CD14-positive monocyte (primary cell): ENCODE measurements around the gene RIMBP2. TPM values are rescaled to one million over a fixed set of nuclear protein-coding genes. Genes with fewer than 3 reads are reported as not detected.

ENCODE experiments used
- DNase-seq, 3 donors: peaks; one replicate each; pipeline ENCODE4 v3.0.0-alpha.2; 2011 to 2022
- H2AFZ ChIP-seq: 2 replicates; pipeline ENCODE4 v1.6.0; 2012; ENCODE audit warnings: mild to moderate bottlenecking, low read depth, low read length, inconsistent platforms; ENCODE audit not compliant: insufficient read depth, poor library complexity, severe bottlenecking
- H3K27ac ChIP-seq, 2 donors: 1 replicate in 1 of 2; 2 replicates in 1 of 2; pipeline ENCODE4 v1.5.1; 2012 to 2013; ENCODE audit warnings: low read length in 2 of 2, control low read depth in 1 of 2, inconsistent platforms in 1 of 2, low read depth in 1 of 2, mild to moderate bottlenecking in 1 of 2
- H3K27me3 ChIP-seq, 2 donors: one replicate each; pipeline versions ENCODE4 v1.6.0 to v1.6.1; 2011 to 2013; ENCODE audit warnings: low read length in 2 of 2; ENCODE audit not compliant: control insufficient read depth in 2 of 2, insufficient read depth in 2 of 2
- H3K36me3 ChIP-seq, 2 donors: replicated peaks in 1 of 2; 1 replicate in 1 of 2; 2 replicates in 1 of 2; pipeline versions ENCODE4 v1.5.1 to v1.6.1; 2012 to 2013; ENCODE audit warnings: low read length in 2 of 2, control low read depth in 1 of 2, inconsistent platforms in 1 of 2, mild to moderate bottlenecking in 1 of 2; ENCODE audit not compliant: insufficient read depth in 2 of 2, control insufficient read depth in 1 of 2
- H3K4me1 ChIP-seq, 2 donors: 1 replicate in 1 of 2; 2 replicates in 1 of 2; pipeline versions ENCODE4 v1.5.1 to v1.6.1; 2012 to 2013; ENCODE audit warnings: low read length in 2 of 2, control low read depth in 1 of 2, inconsistent platforms in 1 of 2, mild to moderate bottlenecking in 1 of 2, moderate library complexity in 1 of 2; ENCODE audit not compliant: insufficient read depth in 2 of 2, control insufficient read depth in 1 of 2
- H3K4me2 ChIP-seq: replicated peaks from 2 replicates; pipeline ENCODE3; 2012; ENCODE audit warnings: low read length, moderate library complexity, mild to moderate bottlenecking; ENCODE audit not compliant: poor library complexity, severe bottlenecking; ENCODE audit errors: extremely low read depth
- H3K4me3 ChIP-seq, 3 experiments: fragments of 200-600 bp in 1 of 3; sonication (generic) in 1 of 3; replicated peaks in 1 of 3; 1 replicate in 2 of 3; 2 replicates in 1 of 3; pipeline ENCODE4 v1.5.1; 2011 to 2013; ENCODE audit warnings: low read length in 3 of 3, mild to moderate bottlenecking in 3 of 3, control low read depth in 2 of 3, low read depth in 2 of 3, inconsistent platforms in 1 of 3, moderate library complexity in 1 of 3
- H3K79me2 ChIP-seq: 2 replicates; pipeline ENCODE4 v1.6.0; 2012; ENCODE audit warnings: mild to moderate bottlenecking, control low read depth, inconsistent platforms, low read length, moderate library complexity; ENCODE audit not compliant: insufficient read depth
- H3K9ac ChIP-seq: 2 replicates; pipeline ENCODE4 v1.6.0; 2017; ENCODE audit warnings: low read length, mild to moderate bottlenecking; ENCODE audit not compliant: insufficient read depth, poor library complexity, severe bottlenecking
- H3K9me3 ChIP-seq, 2 donors: replicated peaks in 1 of 2; 1 replicate in 1 of 2; 2 replicates in 1 of 2; pipeline versions ENCODE4 v1.5.1 to v1.6.1; 2012 to 2013; ENCODE audit warnings: low read length in 2 of 2, control low read depth in 1 of 2; ENCODE audit not compliant: control insufficient read depth in 1 of 2, insufficient read depth in 1 of 2
- H4K20me1 ChIP-seq: 2 replicates; pipeline ENCODE4 v1.6.0; 2012; ENCODE audit warnings: mild to moderate bottlenecking, low read length, control low read depth, moderate library complexity; ENCODE audit not compliant: insufficient read depth
- H3K27ac Mint-ChIP-seq, 7 donors: one replicate each; pipeline ENCODE4 v1.8.0; 2020; ENCODE audit warnings: mild to moderate bottlenecking in 7 of 7, mixed read lengths in 7 of 7, moderate library complexity in 6 of 7, inconsistent platforms in 2 of 7
- H3K27me3 Mint-ChIP-seq, 3 donors: one replicate each; pipeline ENCODE4 v1.8.0; 2021 to 2022; ENCODE audit warnings: low read depth in 3 of 3, mild to moderate bottlenecking in 3 of 3, mixed read lengths in 3 of 3, moderate library complexity in 3 of 3, inconsistent platforms in 1 of 3
- H3K36me3 Mint-ChIP-seq, 2 donors: one replicate each; pipeline ENCODE4 v1.8.0; 2020; ENCODE audit warnings: mixed read lengths in 2 of 2, inconsistent platforms in 1 of 2, mild to moderate bottlenecking in 1 of 2
- H3K4me1 Mint-ChIP-seq: one replicate; pipeline ENCODE4 v1.8.0; 2020; ENCODE audit warnings: mild to moderate bottlenecking, mixed read lengths
- H3K4me3 Mint-ChIP-seq, 2 donors: one replicate each; pipeline ENCODE4 v1.8.0; 2020; ENCODE audit warnings: mild to moderate bottlenecking in 2 of 2, mixed read lengths in 2 of 2, moderate library complexity in 1 of 2
- H3K9me3 Mint-ChIP-seq, 7 donors: one replicate each; pipeline ENCODE4 v1.8.0; 2020 to 2022; ENCODE audit warnings: mixed read lengths in 7 of 7, mild to moderate bottlenecking in 6 of 7, moderate library complexity in 6 of 7, inconsistent platforms in 2 of 7
- WGBS: methylation state at CpG from one replicate; pipeline ENCODE4 v1.1.5; 2013; ENCODE audit warnings: missing lambda C conversion rate; ENCODE audit not compliant: insufficient coverage; 5-methylcytosine and 5-hydroxymethylcytosine counted together
- intact Hi-C, 2 donors: fragments of 100-400 bp; cut with micrococcal nuclease; formaldehyde crosslinking; loops; one replicate each; pipeline versions ENCODE4 v1.15.0 to v1.15.1; 2023
- polyA plus RNA-seq, 3 donors: library from polyadenylated mRNA; depleted of rRNA in 1 of 3; unstranded in 2 of 3; stranded (reverse) in 1 of 3; fragments of 300-500 nt in 2 of 3; fragments of >200 nt in 1 of 3; fragmentation: Illumina TruSeq in 2 of 3; gene quantifications; 1 replicate in 2 of 3; 2 replicates in 1 of 3; pipeline ENCODE4 v1.2.3, GENCODE V29; 2012 to 2021
- TF ChIP-seq, protein P1 (sequence below): fragments of 200-600 bp; IDR thresholded peaks from one replicate; pipeline ENCODE4 v1.8.0; 2022; ENCODE audit warnings: antibody characterized with exemption, mild to moderate bottlenecking

RIMBP2 gene
- polyA plus RNA-seq, 3 donors: not detected

- intact Hi-C loops: no loop called here
- no peaks in the 10 kb centered on the region for H4K20me1 ChIP-seq
- TF ChIP-seq, protein P1, sequence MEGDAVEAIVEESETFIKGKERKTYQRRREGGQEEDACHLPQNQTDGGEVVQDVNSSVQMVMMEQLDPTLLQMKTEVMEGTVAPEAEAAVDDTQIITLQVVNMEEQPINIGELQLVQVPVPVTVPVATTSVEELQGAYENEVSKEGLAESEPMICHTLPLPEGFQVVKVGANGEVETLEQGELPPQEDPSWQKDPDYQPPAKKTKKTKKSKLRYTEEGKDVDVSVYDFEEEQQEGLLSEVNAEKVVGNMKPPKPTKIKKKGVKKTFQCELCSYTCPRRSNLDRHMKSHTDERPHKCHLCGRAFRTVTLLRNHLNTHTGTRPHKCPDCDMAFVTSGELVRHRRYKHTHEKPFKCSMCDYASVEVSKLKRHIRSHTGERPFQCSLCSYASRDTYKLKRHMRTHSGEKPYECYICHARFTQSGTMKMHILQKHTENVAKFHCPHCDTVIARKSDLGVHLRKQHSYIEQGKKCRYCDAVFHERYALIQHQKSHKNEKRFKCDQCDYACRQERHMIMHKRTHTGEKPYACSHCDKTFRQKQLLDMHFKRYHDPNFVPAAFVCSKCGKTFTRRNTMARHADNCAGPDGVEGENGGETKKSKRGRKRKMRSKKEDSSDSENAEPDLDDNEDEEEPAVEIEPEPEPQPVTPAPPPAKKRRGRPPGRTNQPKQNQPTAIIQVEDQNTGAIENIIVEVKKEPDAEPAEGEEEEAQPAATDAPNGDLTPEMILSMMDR: no peak
- peaks cover 24 to 37% of the 10 kb centered on the region in 2 donors for H3K9me3 ChIP-seq
- H3K36me3 Mint-ChIP-seq: no peaks in the 10 kb centered on the region
- no peak for DNase-seq
- no peaks in the 10 kb centered on the region for H3K79me2 ChIP-seq
- no peak overlapping the region for H2AFZ ChIP-seq
- H3K27ac ChIP-seq: no peak overlapping the region
- no peaks in the 10 kb centered on the region for H3K4me1 Mint-ChIP-seq
- H3K36me3 ChIP-seq: no peaks in the 10 kb centered on the region
- WGBS: 95% methylated on average over 23 of the region's 24 CpGs
- H3K4me3 ChIP-seq: no peak overlapping the region
- H3K4me2 ChIP-seq: no peak overlapping the region
- peaks cover 0 to 3% (median 2%) of the 10 kb centered on the region in 3 donors for H3K27me3 Mint-ChIP-seq
- no peak overlapping the region for H3K27ac Mint-ChIP-seq
- H3K9ac ChIP-seq: no peak overlapping the region
- no peak overlapping the region for H3K4me3 Mint-ChIP-seq
- H3K27me3 ChIP-seq: no peaks in the 10 kb centered on the region
- H3K4me1 ChIP-seq: no peaks in the 10 kb centered on the region
- H3K9me3 Mint-ChIP-seq: peaks cover 10 to 40% (median 19%) of the 10 kb centered on the region in 7 donors
Measured at GRCh38 chr12:130468700-130469245, 247.3 kb downstream of the RIMBP2 start.

DNA sequence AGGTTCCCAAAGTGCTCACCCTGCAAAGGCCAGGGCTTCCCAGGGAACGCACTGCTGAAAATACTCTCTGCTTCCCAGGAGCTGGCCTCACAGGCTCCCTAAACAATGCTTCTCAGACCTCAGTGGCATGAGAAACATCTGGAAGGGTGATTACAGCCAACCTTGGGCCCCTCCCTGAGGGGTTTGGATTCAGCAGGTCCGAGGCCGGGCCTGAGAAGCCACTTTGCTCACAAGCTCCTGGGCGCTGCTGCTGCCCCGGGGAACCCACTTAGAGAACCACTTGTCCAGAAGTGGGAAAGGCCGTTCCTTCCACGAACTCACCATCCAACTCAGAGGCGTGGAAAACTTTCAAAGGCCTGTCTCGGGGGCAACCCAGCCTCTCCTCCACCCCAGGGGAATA, 247.9 kb downstream of the RIMBP2 start:
- Histone ChIP-seq H4K20me1 (no peaks in the 10 kb centered on the region), H3K27me3 (no peaks in the 10 kb centered on the region), H3K4me2 (no peak overlapping the region), H3K9me3 (peaks cover 24 to 37% of the 10 kb centered on the region in 2 donors), H3K4me3 (no peak overlapping the region), H2AFZ (no peak overlapping the region), H3K79me2 (no peaks in the 10 kb centered on the region), H3K4me1 (no peaks in the 10 kb centered on the region), H3K36me3 (no peaks in the 10 kb centered on the region), H3K27ac (no peak overlapping the region), H3K9ac (no peak overlapping the region)
- DNase-seq: no peak
- Mint-ChIP-seq H3K4me1 (no peaks in the 10 kb centered on the region), H3K4me3 (no peak overlapping the region), H3K27ac (no peak overlapping the region), H3K9me3 (peaks cover 10 to 40% (median 19%) of the 10 kb centered on the region in 7 donors), H3K27me3 (no peaks in the 10 kb centered on the region), H3K36me3 (no peaks in the 10 kb centered on the region)
- 100% methylated on average over 3 of the region's 9 CpGs for WGBS
- TF ChIP-seq, protein P1: no peak
- intact Hi-C loops: no loop called here
